CD14-positive monocyte (primary cell): ENCODE data around the gene KLHL7. TPM values are rescaled to one million over a fixed set of nuclear protein-coding genes. Genes with fewer than 3 reads are reported as not detected.

Source experiments
- DNase-seq, 3 donors: peaks; one replicate each; pipeline ENCODE4 v3.0.0-alpha.2; 2011 to 2022
- H2AFZ ChIP-seq: 2 replicates; pipeline ENCODE4 v1.6.0; 2012; ENCODE audit warnings: mild to moderate bottlenecking, low read depth, low read length, inconsistent platforms; ENCODE audit not compliant: insufficient read depth, poor library complexity, severe bottlenecking
- H3K27ac ChIP-seq, 2 donors: 1 replicate in 1 of 2; 2 replicates in 1 of 2; pipeline ENCODE4 v1.5.1; 2012 to 2013; ENCODE audit warnings: low read length in 2 of 2, control low read depth in 1 of 2, inconsistent platforms in 1 of 2, low read depth in 1 of 2, mild to moderate bottlenecking in 1 of 2
- H3K27me3 ChIP-seq, 2 donors: one replicate each; pipeline versions ENCODE4 v1.6.0 to v1.6.1; 2011 to 2013; ENCODE audit warnings: low read length in 2 of 2; ENCODE audit not compliant: control insufficient read depth in 2 of 2, insufficient read depth in 2 of 2
- H3K36me3 ChIP-seq, 2 donors: replicated peaks in 1 of 2; 1 replicate in 1 of 2; 2 replicates in 1 of 2; pipeline versions ENCODE4 v1.5.1 to v1.6.1; 2012 to 2013; ENCODE audit warnings: low read length in 2 of 2, control low read depth in 1 of 2, inconsistent platforms in 1 of 2, mild to moderate bottlenecking in 1 of 2; ENCODE audit not compliant: insufficient read depth in 2 of 2, control insufficient read depth in 1 of 2
- H3K4me1 ChIP-seq, 2 donors: 1 replicate in 1 of 2; 2 replicates in 1 of 2; pipeline versions ENCODE4 v1.5.1 to v1.6.1; 2012 to 2013; ENCODE audit warnings: low read length in 2 of 2, control low read depth in 1 of 2, inconsistent platforms in 1 of 2, mild to moderate bottlenecking in 1 of 2, moderate library complexity in 1 of 2; ENCODE audit not compliant: insufficient read depth in 2 of 2, control insufficient read depth in 1 of 2
- H3K4me2 ChIP-seq: replicated peaks from 2 replicates; pipeline ENCODE3; 2012; ENCODE audit warnings: low read length, moderate library complexity, mild to moderate bottlenecking; ENCODE audit not compliant: poor library complexity, severe bottlenecking; ENCODE audit errors: extremely low read depth
- H3K4me3 ChIP-seq, 3 experiments: fragments of 200-600 bp in 1 of 3; sonication (generic) in 1 of 3; replicated peaks in 1 of 3; 1 replicate in 2 of 3; 2 replicates in 1 of 3; pipeline ENCODE4 v1.5.1; 2011 to 2013; ENCODE audit warnings: low read length in 3 of 3, mild to moderate bottlenecking in 3 of 3, control low read depth in 2 of 3, low read depth in 2 of 3, inconsistent platforms in 1 of 3, moderate library complexity in 1 of 3
- H3K79me2 ChIP-seq: 2 replicates; pipeline ENCODE4 v1.6.0; 2012; ENCODE audit warnings: mild to moderate bottlenecking, control low read depth, inconsistent platforms, low read length, moderate library complexity; ENCODE audit not compliant: insufficient read depth
- H3K9ac ChIP-seq: 2 replicates; pipeline ENCODE4 v1.6.0; 2017; ENCODE audit warnings: low read length, mild to moderate bottlenecking; ENCODE audit not compliant: insufficient read depth, poor library complexity, severe bottlenecking
- H3K9me3 ChIP-seq, 2 donors: replicated peaks in 1 of 2; 1 replicate in 1 of 2; 2 replicates in 1 of 2; pipeline versions ENCODE4 v1.5.1 to v1.6.1; 2012 to 2013; ENCODE audit warnings: low read length in 2 of 2, control low read depth in 1 of 2; ENCODE audit not compliant: control insufficient read depth in 1 of 2, insufficient read depth in 1 of 2
- H4K20me1 ChIP-seq: 2 replicates; pipeline ENCODE4 v1.6.0; 2012; ENCODE audit warnings: mild to moderate bottlenecking, low read length, control low read depth, moderate library complexity; ENCODE audit not compliant: insufficient read depth
- H3K27ac Mint-ChIP-seq, 7 donors: one replicate each; pipeline ENCODE4 v1.8.0; 2020; ENCODE audit warnings: mild to moderate bottlenecking in 7 of 7, mixed read lengths in 7 of 7, moderate library complexity in 6 of 7, inconsistent platforms in 2 of 7
- H3K27me3 Mint-ChIP-seq, 3 donors: one replicate each; pipeline ENCODE4 v1.8.0; 2021 to 2022; ENCODE audit warnings: low read depth in 3 of 3, mild to moderate bottlenecking in 3 of 3, mixed read lengths in 3 of 3, moderate library complexity in 3 of 3, inconsistent platforms in 1 of 3
- H3K36me3 Mint-ChIP-seq, 2 donors: one replicate each; pipeline ENCODE4 v1.8.0; 2020; ENCODE audit warnings: mixed read lengths in 2 of 2, inconsistent platforms in 1 of 2, mild to moderate bottlenecking in 1 of 2
- H3K4me1 Mint-ChIP-seq: one replicate; pipeline ENCODE4 v1.8.0; 2020; ENCODE audit warnings: mild to moderate bottlenecking, mixed read lengths
- H3K4me3 Mint-ChIP-seq, 2 donors: one replicate each; pipeline ENCODE4 v1.8.0; 2020; ENCODE audit warnings: mild to moderate bottlenecking in 2 of 2, mixed read lengths in 2 of 2, moderate library complexity in 1 of 2
- H3K9me3 Mint-ChIP-seq, 7 donors: one replicate each; pipeline ENCODE4 v1.8.0; 2020 to 2022; ENCODE audit warnings: mixed read lengths in 7 of 7, mild to moderate bottlenecking in 6 of 7, moderate library complexity in 6 of 7, inconsistent platforms in 2 of 7
- CTCF ChIP-seq: fragments of 200-600 bp; IDR thresholded peaks from one replicate; pipeline ENCODE4 v1.8.0; 2022; ENCODE audit warnings: antibody characterized with exemption, mild to moderate bottlenecking
- WGBS: methylation state at CpG from one replicate; pipeline ENCODE4 v1.1.5; 2013; ENCODE audit warnings: missing lambda C conversion rate; ENCODE audit not compliant: insufficient coverage; 5-methylcytosine and 5-hydroxymethylcytosine counted together
- intact Hi-C, 2 donors: fragments of 100-400 bp; cut with micrococcal nuclease; formaldehyde crosslinking; loops; one replicate each; pipeline versions ENCODE4 v1.15.0 to v1.15.1; 2023
- polyA plus RNA-seq, 3 donors: library from polyadenylated mRNA; depleted of rRNA in 1 of 3; unstranded in 2 of 3; stranded (reverse) in 1 of 3; fragments of 300-500 nt in 2 of 3; fragments of >200 nt in 1 of 3; fragmentation: Illumina TruSeq in 2 of 3; gene quantifications; 1 replicate in 2 of 3; 2 replicates in 1 of 3; pipeline ENCODE4 v1.2.3, GENCODE V29; 2012 to 2021

Gene KLHL7
- polyA plus RNA-seq, 3 donors: 15.5 to 21.0 (median 17.4) TPM

- H3K27me3 ChIP-seq: no peaks in the 10 kb centered on the region
- no peaks in the 10 kb centered on the region for H3K9me3 ChIP-seq
- no peaks in the 10 kb centered on the region for H3K36me3 ChIP-seq
- Mint-ChIP-seq H3K36me3 (no peaks in the 10 kb centered on the region), H3K27ac (no peak overlapping the region), H3K9me3 (no peaks in the 10 kb centered on the region), H3K27me3 (peaks cover 0 to 1% (median 1%) of the 10 kb centered on the region in 3 donors), H3K4me1 (peaks cover 5% of the 10 kb centered on the region), H3K4me3 (no peak overlapping the region)
- no peak for DNase-seq
- H4K20me1 ChIP-seq: no peaks in the 10 kb centered on the region
- no peak overlapping the region for H3K4me2 ChIP-seq
- no peaks in the 10 kb centered on the region for H3K4me1 ChIP-seq
- TF ChIP-seq CTCF: no peak
- H3K4me3 ChIP-seq: no peak overlapping the region
- no peak overlapping the region for H3K9ac ChIP-seq
- H3K79me2 ChIP-seq: no peaks in the 10 kb centered on the region
- intact Hi-C loops: no loop called here
- WGBS: no CpG with 5 or more reads among the region's 6 CpGs
- no peak overlapping the region for H3K27ac ChIP-seq
- no peak overlapping the region for H2AFZ ChIP-seq
These were observed 44.3 kb upstream of the KLHL7 start for GRCh38 chr7:23061327-23061726.

DNA sequence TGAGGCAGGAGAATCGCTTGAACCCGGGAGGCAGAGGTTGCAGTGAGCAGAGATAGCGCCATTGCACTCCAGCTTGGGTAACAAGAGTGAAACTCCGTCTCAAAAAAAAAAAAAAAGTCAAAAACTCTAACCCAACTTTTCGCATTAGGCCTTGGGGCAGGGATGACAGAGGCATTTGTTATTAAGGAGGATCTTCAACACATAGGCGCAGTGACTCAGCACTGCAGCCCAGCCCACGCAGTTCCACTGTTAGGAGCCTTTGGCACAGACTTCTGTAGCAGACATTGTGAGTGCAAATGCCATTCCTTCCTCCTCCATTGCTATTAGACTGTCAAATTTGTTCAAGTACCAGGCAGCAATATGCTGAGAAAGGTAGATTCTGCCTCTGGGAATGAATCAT, 43.1 kb upstream of the KLHL7 start:
- H3K4me3 Mint-ChIP-seq: no peak overlapping the region
- H3K27me3 Mint-ChIP-seq: peaks cover 0 to 1% (median 1%) of the 10 kb centered on the region in 3 donors
- no peak overlapping the region for H3K27ac ChIP-seq
- no peaks in the 10 kb centered on the region for H3K27me3 ChIP-seq
- no peak for DNase-seq
- no peak overlapping the region for H2AFZ ChIP-seq
- no peak overlapping the region for H3K27ac Mint-ChIP-seq
- no peak for TF ChIP-seq CTCF
- no peaks in the 10 kb centered on the region for H3K9me3 ChIP-seq
- H4K20me1 ChIP-seq: no peaks in the 10 kb centered on the region
- H3K36me3 Mint-ChIP-seq: no peaks in the 10 kb centered on the region
- no peak overlapping the region for H3K9ac ChIP-seq
- H3K9me3 Mint-ChIP-seq: no peaks in the 10 kb centered on the region
- WGBS: 94% methylated on average over 2 of the region's 7 CpGs
- H3K36me3 ChIP-seq: no peaks in the 10 kb centered on the region
- no peaks in the 10 kb centered on the region for H3K4me1 ChIP-seq
- H3K79me2 ChIP-seq: no peaks in the 10 kb centered on the region
- intact Hi-C loops: no loop called here
- no peak overlapping the region for H3K4me2 ChIP-seq
- H3K4me1 Mint-ChIP-seq: peaks cover 5% of the 10 kb centered on the region
- H3K4me3 ChIP-seq: no peak overlapping the region
